ENCODE data around the gene CFTR.

CFTR gene

GRCh38 chr7:117648203-117648866 is 168.5 kb downstream of the CFTR start:
- no peak for DNase-seq (ENCODE audit: low spot score)

GRCh38 chr7:117652943-117653680 is 173.3 kb downstream of the CFTR start:
- DNase-seq (ENCODE audit: low spot score) = no peak

- no peak for DNase-seq (ENCODE audit: low spot score)
These were observed 175.0 kb downstream of the CFTR start for GRCh38 chr7:117654780-117655179.

GRCh38 chr7:117656806-117657205 is 177.0 kb downstream of the CFTR start:
- DNase-seq (ENCODE audit: low spot score) = no peak

GRCh38 chr7:117659531-117660011 is 179.7 kb downstream of the CFTR start:
- DNase-seq (ENCODE audit: low spot score) = no peak

GRCh38 chr7:117661328-117661727 is 181.5 kb downstream of the CFTR start:
- DNase-seq (ENCODE audit: low spot score) = no peak

- DNase-seq (ENCODE audit: low spot score) = no peak
These were observed 184.2 kb downstream of the CFTR start for GRCh38 chr7:117664047-117664446.

GRCh38 chr7:117665368-117665767 is 185.5 kb downstream of the CFTR start:
- DNase-seq (ENCODE audit: low spot score) = no peak

- no peak for DNase-seq (ENCODE audit: low spot score)
These were observed 186.2 kb downstream of the CFTR start for GRCh38 chr7:117666031-117666430.

GRCh38 chr7:117666689-117667088 is 186.9 kb downstream of the CFTR start:
- no peak for DNase-seq (ENCODE audit: low spot score)

GRCh38 chr7:117667456-117667855 is 187.6 kb downstream of the CFTR start:
- DNase-seq (ENCODE audit: low spot score) = no peak

- DNase-seq (ENCODE audit: low spot score) = peak; percentile 35
These were observed 190.0 kb downstream of the CFTR start for GRCh38 chr7:117669818-117670217.

- no peak for DNase-seq (ENCODE audit: low spot score)
These were observed 192.6 kb downstream of the CFTR start for GRCh38 chr7:117672453-117672852.

GRCh38 chr7:117673367-117673766 is 193.5 kb downstream of the CFTR start:
- peak; percentile 85 for DNase-seq (ENCODE audit: low spot score)

GRCh38 chr7:117673839-117674238 is 194.0 kb downstream of the CFTR start:
- DNase-seq (ENCODE audit: low spot score) = peak; percentile 32

- no peak for DNase-seq (ENCODE audit: low spot score)
These were observed 194.8 kb downstream of the CFTR start for GRCh38 chr7:117674617-117675016.

- DNase-seq (ENCODE audit: low spot score) = no peak
These were observed 195.9 kb downstream of the CFTR start for GRCh38 chr7:117675497-117676435.

- no peak for DNase-seq (ENCODE audit: low spot score)
These were observed 199.3 kb downstream of the CFTR start for GRCh38 chr7:117679120-117679519.

GRCh38 chr7:117682681-117683385 is 203.0 kb downstream of the CFTR start:
- DNase-seq (ENCODE audit: low spot score) = no peak

GRCh38 chr7:117683430-117684175 is 203.8 kb downstream of the CFTR start:
- no peak for DNase-seq (ENCODE audit: low spot score)

- no peak for DNase-seq (ENCODE audit: low spot score)
These were observed 206.0 kb downstream of the CFTR start for GRCh38 chr7:117685795-117686194.

Measured in Ammon's horn (tissue), 1 donor.